ENCODE data around the gene STARD7.
A peak's percentile ranks its signal among the peaks of the same experiment; 100 is the strongest.
"Not testable (repeated sequence)": the region's sequence is repeated elsewhere in the genome, so short reads cannot be mapped to it uniquely, and the experiment has no call there.

STARD7 gene

GRCh38 chr2:96208143-96209010 lies at the start of gene STARD7:
TSS of gene STARD7 (minus strand) at chr2:96208827. CDS start at chr2:96208434, 393 bp downstream.
- TF ChIP-seq EZH2 (IDR thresholded peaks at IDR 0.05) (no peak), POLR2AphosphoS5 (IDR thresholded peaks at IDR 0.05; ENCODE audit: borderline replicate concordance, low read depth, low read length) (peak; percentile 94), FOXP2 (optimal IDR thresholded peaks at IDR 0.05; ENCODE audit: control extremely low read depth, extremely low read length, insufficient read depth) (no peak)
- H3K36me3 ChIP-seq (ENCODE audit: insufficient read depth, low read length), result peaks cover 14% of the 10 kb centered on the region
- H3K4me3 ChIP-seq, result peak within 1 kb of the TSS; percentile 99
- DNase-seq (ENCODE audit: low read depth, low spot score), result peak; percentile 72
- H3K9ac ChIP-seq (ENCODE audit: insufficient read length), result peak within 1 kb of the TSS; percentile 97
- H3K9me3 ChIP-seq (ENCODE audit: low read depth, low read length), result no peaks in the 10 kb centered on the region
- H3K27ac ChIP-seq, result peak within 1 kb of the TSS; percentile 74; the same call in 1 of the 2 replicates

- H3K9me3 ChIP-seq (ENCODE audit: low read depth, low read length); H3K4me3 ChIP-seq; H3K9ac ChIP-seq (ENCODE audit: insufficient read length); DNase-seq (ENCODE audit: low read depth, low spot score); H3K27ac ChIP-seq: not testable (repeated sequence)
- H3K36me3 ChIP-seq (ENCODE audit: insufficient read depth, low read length), result peaks cover 15% of the 10 kb centered on the region; the same call in 1 of the 2 replicates
These were observed 49.1 kb upstream of the STARD7 start for GRCh38 chr2:96257744-96258143.

DNA sequence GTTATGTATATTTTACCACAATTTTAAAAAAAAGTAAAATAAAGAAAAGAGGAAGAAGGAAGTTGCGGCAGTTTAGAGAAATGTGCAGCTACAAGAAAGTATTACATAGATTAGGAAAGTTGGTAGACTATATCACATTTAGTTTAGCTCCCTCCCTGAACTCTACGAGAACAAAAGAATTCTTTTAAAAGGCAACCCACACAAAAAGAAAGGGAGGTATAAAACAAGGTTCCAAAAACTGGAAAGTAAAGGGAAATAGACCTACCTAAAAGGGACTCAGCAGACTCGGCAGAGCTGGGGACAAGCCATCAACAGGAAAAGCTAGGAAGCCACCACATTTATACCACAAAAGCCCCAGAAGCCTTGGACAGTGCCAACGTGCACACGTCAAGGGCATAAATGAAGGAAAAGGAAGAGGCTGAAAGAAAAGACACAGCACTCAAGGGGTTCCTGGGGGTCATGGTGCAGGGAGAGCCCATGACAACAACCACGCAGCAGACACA lies 48.0 kb upstream of the STARD7 start:
- H3K27ac ChIP-seq, result no peak overlapping the region

DNA sequence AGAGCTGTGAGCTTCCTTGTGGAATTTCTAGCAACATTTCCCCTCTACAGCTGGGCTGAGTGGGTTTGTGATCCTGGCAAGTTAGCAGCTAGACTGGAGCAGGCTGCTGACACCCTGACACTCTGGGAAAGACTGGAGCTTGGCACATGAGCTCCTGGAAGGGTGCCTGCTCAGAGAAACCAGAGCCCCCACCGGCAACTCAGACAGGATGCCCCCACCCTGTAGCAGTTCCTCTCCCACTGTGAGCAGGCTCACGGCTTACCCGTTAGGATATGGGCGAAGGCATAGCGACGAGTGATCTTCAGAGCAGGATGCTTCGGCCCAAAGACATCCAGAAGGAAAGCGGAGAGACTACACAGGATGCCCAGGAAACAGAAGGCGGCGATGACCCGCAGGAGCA lies 45.9 kb upstream of the STARD7 start:
- DNase-seq (ENCODE audit: low read depth, low spot score), result no peak
- no peak overlapping the region for H3K27ac ChIP-seq
- no peak overlapping the region for H3K9ac ChIP-seq (ENCODE audit: insufficient read length)
- peaks cover 15% of the 10 kb centered on the region; the same call in 1 of the 2 replicates for H3K36me3 ChIP-seq (ENCODE audit: insufficient read depth, low read length)
- H3K4me3 ChIP-seq, result no peak overlapping the region
- H3K9me3 ChIP-seq (ENCODE audit: low read depth, low read length), result no peaks in the 10 kb centered on the region
- TF ChIP-seq EZH2 (IDR thresholded peaks at IDR 0.05) (no peak), FOXP2 (optimal IDR thresholded peaks at IDR 0.05; ENCODE audit: control extremely low read depth, extremely low read length, insufficient read depth) (no peak), POLR2AphosphoS5 (IDR thresholded peaks at IDR 0.05; ENCODE audit: borderline replicate concordance, low read depth, low read length) (no peak)

More for the DNA sequence above, 48.0 kb upstream of the STARD7 start:
- DNase-seq (ENCODE audit: low read depth, low spot score), result no peak
- H3K4me3 ChIP-seq, result no peak overlapping the region
- peaks cover 15% of the 10 kb centered on the region; the same call in 1 of the 2 replicates for H3K36me3 ChIP-seq (ENCODE audit: insufficient read depth, low read length)
- H3K9ac ChIP-seq (ENCODE audit: insufficient read length), result no peak overlapping the region
- TF ChIP-seq FOXP2 (optimal IDR thresholded peaks at IDR 0.05; ENCODE audit: control extremely low read depth, extremely low read length, insufficient read depth), result no peak
- TF ChIP-seq EZH2 (IDR thresholded peaks at IDR 0.05), result no peak
- TF ChIP-seq POLR2AphosphoS5 (IDR thresholded peaks at IDR 0.05; ENCODE audit: borderline replicate concordance, low read depth, low read length), result no peak
- no peaks in the 10 kb centered on the region for H3K9me3 ChIP-seq (ENCODE audit: low read depth, low read length)

GRCh38 chr2:96253006-96253405 lies 44.4 kb upstream of the STARD7 start:
- DNase-seq (ENCODE audit: low read depth, low spot score), result no peak
- Histone ChIP-seq H3K27ac (no peak overlapping the region), H3K36me3 (ENCODE audit: insufficient read depth, low read length) (peaks cover 15% of the 10 kb centered on the region; the same call in 1 of the 2 replicates), H3K9ac (ENCODE audit: insufficient read length) (no peak overlapping the region), H3K9me3 (ENCODE audit: low read depth, low read length) (no peaks in the 10 kb centered on the region), H3K4me3 (no peak overlapping the region)
- TF ChIP-seq EZH2 (IDR thresholded peaks at IDR 0.05) (no peak), POLR2AphosphoS5 (IDR thresholded peaks at IDR 0.05; ENCODE audit: borderline replicate concordance, low read depth, low read length) (no peak), FOXP2 (optimal IDR thresholded peaks at IDR 0.05; ENCODE audit: control extremely low read depth, extremely low read length, insufficient read depth) (no peak)

- no peak overlapping the region for H3K4me3 ChIP-seq
- H3K9ac ChIP-seq (ENCODE audit: insufficient read length), result no peak overlapping the region
- DNase-seq (ENCODE audit: low read depth, low spot score), result no peak
- peaks cover 15% of the 10 kb centered on the region; the same call in 1 of the 2 replicates for H3K36me3 ChIP-seq (ENCODE audit: insufficient read depth, low read length)
- no peak overlapping the region for H3K27ac ChIP-seq
- H3K9me3 ChIP-seq (ENCODE audit: low read depth, low read length), result no peaks in the 10 kb centered on the region
- no peak for TF ChIP-seq FOXP2 (optimal IDR thresholded peaks at IDR 0.05; ENCODE audit: control extremely low read depth, extremely low read length, insufficient read depth)
- no peak for TF ChIP-seq EZH2 (IDR thresholded peaks at IDR 0.05)
- no peak for TF ChIP-seq POLR2AphosphoS5 (IDR thresholded peaks at IDR 0.05; ENCODE audit: borderline replicate concordance, low read depth, low read length)
These were observed 43.9 kb upstream of the STARD7 start for GRCh38 chr2:96252526-96252925.

GRCh38 chr2:96251721-96252292 lies 43.2 kb upstream of the STARD7 start:
- Histone ChIP-seq H3K36me3 (ENCODE audit: insufficient read depth, low read length) (peaks cover 15% of the 10 kb centered on the region; the same call in 1 of the 2 replicates), H3K27ac (no peak overlapping the region), H3K4me3 (no peak overlapping the region), H3K9ac (ENCODE audit: insufficient read length) (no peak overlapping the region), H3K9me3 (ENCODE audit: low read depth, low read length) (no peaks in the 10 kb centered on the region)
- no peak for TF ChIP-seq POLR2AphosphoS5 (IDR thresholded peaks at IDR 0.05; ENCODE audit: borderline replicate concordance, low read depth, low read length)
- no peak for TF ChIP-seq EZH2 (IDR thresholded peaks at IDR 0.05)
- TF ChIP-seq FOXP2 (optimal IDR thresholded peaks at IDR 0.05; ENCODE audit: control extremely low read depth, extremely low read length, insufficient read depth), result no peak
- no peak for DNase-seq (ENCODE audit: low read depth, low spot score)

DNA sequence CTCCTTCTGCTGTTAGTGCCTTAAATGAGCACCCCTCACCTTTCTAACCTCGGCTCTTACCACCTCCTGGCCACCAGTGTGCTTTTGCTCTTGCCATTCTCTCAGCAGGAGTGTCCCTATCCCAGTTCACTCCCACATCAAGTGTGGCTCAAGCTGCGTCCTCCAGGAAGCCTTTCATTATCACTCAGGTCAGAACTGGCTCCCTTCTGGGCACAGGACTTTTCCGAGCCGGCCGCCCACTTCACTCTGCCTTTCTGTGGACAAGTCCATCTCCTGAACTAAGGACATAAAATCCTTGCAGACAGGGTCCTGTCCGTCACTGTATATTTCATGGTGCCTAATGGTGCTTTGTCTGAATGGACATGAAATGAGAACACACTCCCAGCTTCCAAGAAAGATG lies 41.6 kb upstream of the STARD7 start:
- no peaks in the 10 kb centered on the region for H3K9me3 ChIP-seq (ENCODE audit: low read depth, low read length)
- H3K36me3 ChIP-seq (ENCODE audit: insufficient read depth, low read length), result peaks cover 10% of the 10 kb centered on the region; the same call in 1 of the 2 replicates
- no peak overlapping the region for H3K4me3 ChIP-seq
- TF ChIP-seq FOXP2 (optimal IDR thresholded peaks at IDR 0.05; ENCODE audit: control extremely low read depth, extremely low read length, insufficient read depth) (no peak), POLR2AphosphoS5 (IDR thresholded peaks at IDR 0.05; ENCODE audit: borderline replicate concordance, low read depth, low read length) (no peak), EZH2 (IDR thresholded peaks at IDR 0.05) (no peak)
- DNase-seq (ENCODE audit: low read depth, low spot score), result no peak
- peak overlapping the region; percentile 13 for H3K9ac ChIP-seq (ENCODE audit: insufficient read length)
- H3K27ac ChIP-seq, result peak overlapping the region; percentile 82

Measured in SK-N-MC (cell line).